Measurements from ENCODE around the gene GDF10.

The GDF10 gene

GRCh38 chr10:47276071-47276470 is 23.9 kb upstream of the GDF10 start:
- DNase-seq (ENCODE audit: low read depth): no peak

GRCh38 chr10:47276576-47277351 is 23.2 kb upstream of the GDF10 start:
- no peak for DNase-seq (ENCODE audit: low read depth)

GRCh38 chr10:47277352-47278151 is 22.4 kb upstream of the GDF10 start:
- DNase-seq (ENCODE audit: low read depth): no peak

- no peak for DNase-seq (ENCODE audit: low read depth)
Measured at GRCh38 chr10:47278152-47278473, 21.9 kb upstream of the GDF10 start.

- no peak for DNase-seq (ENCODE audit: low read depth)
Measured at GRCh38 chr10:47278720-47279119, 21.3 kb upstream of the GDF10 start.

GRCh38 chr10:47279276-47279675 is 20.7 kb upstream of the GDF10 start:
- DNase-seq (ENCODE audit: low read depth): no peak

- DNase-seq (ENCODE audit: low read depth): no peak
Measured at GRCh38 chr10:47282005-47282656, 17.9 kb upstream of the GDF10 start.

GRCh38 chr10:47282657-47283018 is 17.4 kb upstream of the GDF10 start:
- no peak for DNase-seq (ENCODE audit: low read depth)

GRCh38 chr10:47283101-47283630 is 16.8 kb upstream of the GDF10 start:
- no peak for DNase-seq (ENCODE audit: low read depth)

GRCh38 chr10:47283848-47284247 is 16.1 kb upstream of the GDF10 start:
- no peak for DNase-seq (ENCODE audit: low read depth)

GRCh38 chr10:47285381-47286115 is 14.4 kb upstream of the GDF10 start:
- no peak for DNase-seq (ENCODE audit: low read depth)

GRCh38 chr10:47286116-47286505 is 13.9 kb upstream of the GDF10 start:
- DNase-seq (ENCODE audit: low read depth): no peak

GRCh38 chr10:47286591-47287315 is 13.2 kb upstream of the GDF10 start:
- DNase-seq (ENCODE audit: low read depth): no peak

- DNase-seq (ENCODE audit: low read depth): no peak
Measured at GRCh38 chr10:47287365-47287802, 12.6 kb upstream of the GDF10 start.

GRCh38 chr10:47287805-47288204 is 12.2 kb upstream of the GDF10 start:
- DNase-seq (ENCODE audit: low read depth): no peak

- DNase-seq (ENCODE audit: low read depth): no peak
Measured at GRCh38 chr10:47288236-47288635, 11.8 kb upstream of the GDF10 start.

- DNase-seq (ENCODE audit: low read depth): no peak
Measured at GRCh38 chr10:47288916-47289495, 11.0 kb upstream of the GDF10 start.

- DNase-seq (ENCODE audit: low read depth): no peak
Measured at GRCh38 chr10:47289921-47290320, 10.1 kb upstream of the GDF10 start.

GRCh38 chr10:47290338-47290737 is 9.7 kb upstream of the GDF10 start:
- no peak for DNase-seq (ENCODE audit: low read depth)

- DNase-seq (ENCODE audit: low read depth): no peak
Measured at GRCh38 chr10:47291682-47292081, 8.3 kb upstream of the GDF10 start.

- DNase-seq (ENCODE audit: low read depth): no peak
Measured at GRCh38 chr10:47294057-47294456, 5.9 kb upstream of the GDF10 start.

Measured in iris pigment epithelial cell (primary cell).